GM12864 (cell line): Measurements from ENCODE around the gene PSMD13.
"Not testable (repeated sequence)": the region's sequence is repeated elsewhere in the genome, so short reads cannot be mapped to it uniquely, and the experiment has no call there.

Source experiments
- DNase-seq: peaks from one replicate; pipeline ENCODE4 v3.0.0-alpha.2; 2011; ENCODE audit warnings: low read depth
- H3K4me3 ChIP-seq: 2 replicates; pipeline ENCODE4 v1.5.1; 2011; ENCODE audit warnings: mild to moderate bottlenecking, low read depth, low read length, control low read depth
- TF ChIP-seq, protein P1 (sequence below): IDR thresholded peaks from 2 replicates; pipeline ENCODE4 v1.5.1; 2011; ENCODE audit warnings: low read depth, mild to moderate bottlenecking, moderate library complexity, low read length, control low read depth, inconsistent platforms; ENCODE audit errors: missing control alignments

Gene PSMD13

DNA sequence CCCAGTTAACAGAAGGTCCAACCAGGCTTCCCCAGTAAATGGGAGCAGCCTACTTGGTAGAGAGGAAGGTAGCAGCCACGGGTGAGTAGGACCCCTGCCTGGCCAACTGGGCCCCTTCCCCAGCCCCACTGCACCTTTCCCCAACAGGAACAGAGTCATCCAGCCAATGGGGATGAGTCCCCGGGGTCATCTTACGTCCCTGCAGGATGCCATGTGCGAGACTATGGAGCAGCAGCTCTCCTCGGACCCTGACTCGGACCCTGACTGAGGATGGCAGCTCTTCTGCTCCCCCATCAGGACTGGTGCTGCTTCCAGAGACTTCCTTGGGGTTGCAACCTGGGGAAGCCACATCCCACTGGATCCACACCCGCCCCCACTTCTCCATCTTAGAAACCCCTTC is 22.7 kb upstream of the PSMD13 start:
- TF ChIP-seq, protein P1, sequence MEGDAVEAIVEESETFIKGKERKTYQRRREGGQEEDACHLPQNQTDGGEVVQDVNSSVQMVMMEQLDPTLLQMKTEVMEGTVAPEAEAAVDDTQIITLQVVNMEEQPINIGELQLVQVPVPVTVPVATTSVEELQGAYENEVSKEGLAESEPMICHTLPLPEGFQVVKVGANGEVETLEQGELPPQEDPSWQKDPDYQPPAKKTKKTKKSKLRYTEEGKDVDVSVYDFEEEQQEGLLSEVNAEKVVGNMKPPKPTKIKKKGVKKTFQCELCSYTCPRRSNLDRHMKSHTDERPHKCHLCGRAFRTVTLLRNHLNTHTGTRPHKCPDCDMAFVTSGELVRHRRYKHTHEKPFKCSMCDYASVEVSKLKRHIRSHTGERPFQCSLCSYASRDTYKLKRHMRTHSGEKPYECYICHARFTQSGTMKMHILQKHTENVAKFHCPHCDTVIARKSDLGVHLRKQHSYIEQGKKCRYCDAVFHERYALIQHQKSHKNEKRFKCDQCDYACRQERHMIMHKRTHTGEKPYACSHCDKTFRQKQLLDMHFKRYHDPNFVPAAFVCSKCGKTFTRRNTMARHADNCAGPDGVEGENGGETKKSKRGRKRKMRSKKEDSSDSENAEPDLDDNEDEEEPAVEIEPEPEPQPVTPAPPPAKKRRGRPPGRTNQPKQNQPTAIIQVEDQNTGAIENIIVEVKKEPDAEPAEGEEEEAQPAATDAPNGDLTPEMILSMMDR = no peak
- DNase-seq = no peak
- no peak overlapping the region for H3K4me3 ChIP-seq

DNA sequence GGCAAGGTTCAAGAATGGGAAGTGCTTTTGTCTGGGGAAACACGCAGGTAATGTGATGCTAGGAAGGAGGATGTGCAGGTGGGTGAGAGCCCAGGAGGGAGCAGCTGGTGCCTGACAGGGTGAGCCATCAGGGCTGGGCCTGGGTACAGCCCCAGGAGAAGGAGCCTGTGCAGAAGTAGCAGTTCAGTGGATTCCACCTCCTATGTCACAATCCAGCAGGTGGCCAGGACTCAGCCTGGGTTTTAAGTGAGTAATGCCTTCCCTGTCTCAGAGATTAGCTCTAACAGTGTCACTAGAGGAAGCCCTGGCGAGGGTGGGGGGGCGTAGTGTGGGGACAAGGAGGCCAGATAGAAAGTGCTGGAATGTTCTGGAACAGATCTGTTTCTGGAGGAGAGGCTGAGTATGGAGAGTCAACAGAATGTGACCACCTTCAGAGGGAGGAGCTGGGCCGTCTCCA is 21.2 kb upstream of the PSMD13 start:
- TF ChIP-seq, protein P1 = no peak
- no peak for DNase-seq
- H3K4me3 ChIP-seq = no peak overlapping the region

DNA sequence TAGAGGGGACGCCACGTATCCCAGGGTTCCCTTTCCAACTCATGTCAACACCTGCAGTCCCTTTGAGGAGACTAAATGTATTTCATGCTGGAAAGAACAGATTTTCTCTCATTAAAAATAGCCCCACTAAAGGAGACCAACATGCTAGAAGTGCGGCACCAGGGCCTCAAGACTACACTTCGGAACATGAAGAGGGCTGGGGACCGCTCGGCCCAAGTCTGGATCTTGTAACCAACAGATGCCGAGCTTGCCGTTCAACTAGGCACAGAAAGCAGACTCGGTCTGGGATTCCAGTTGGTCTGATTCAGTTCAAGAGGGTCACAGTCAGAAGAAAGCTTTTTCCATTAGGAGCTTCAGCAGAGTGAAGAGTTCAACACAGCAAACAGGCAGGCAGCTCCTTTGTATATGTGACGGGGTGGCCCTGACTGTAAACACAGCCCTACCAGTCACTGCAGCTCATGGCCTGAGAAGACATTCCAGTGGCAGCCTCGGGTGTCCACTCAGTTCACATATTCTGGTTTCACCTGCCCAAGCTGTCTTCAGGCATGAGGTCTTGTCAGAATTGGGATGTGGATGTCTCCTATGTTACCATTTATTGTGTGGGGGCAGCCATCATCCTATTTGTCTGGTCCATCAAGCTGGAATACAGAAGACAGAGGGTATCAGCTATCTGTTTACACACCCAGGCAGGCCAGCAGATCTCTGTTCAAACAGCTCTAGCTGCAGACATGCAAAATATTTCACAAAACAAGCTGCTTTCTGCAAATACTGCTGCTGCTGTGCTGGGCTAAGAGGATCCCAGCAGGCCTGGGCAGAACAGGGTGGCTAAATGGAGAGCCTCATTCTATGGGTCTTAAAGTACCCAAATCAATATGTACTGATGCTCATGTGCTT is 20.4 kb upstream of the PSMD13 start:
- DNase-seq = no peak
- TF ChIP-seq, protein P1 = no peak
- no peak overlapping the region for H3K4me3 ChIP-seq

DNA sequence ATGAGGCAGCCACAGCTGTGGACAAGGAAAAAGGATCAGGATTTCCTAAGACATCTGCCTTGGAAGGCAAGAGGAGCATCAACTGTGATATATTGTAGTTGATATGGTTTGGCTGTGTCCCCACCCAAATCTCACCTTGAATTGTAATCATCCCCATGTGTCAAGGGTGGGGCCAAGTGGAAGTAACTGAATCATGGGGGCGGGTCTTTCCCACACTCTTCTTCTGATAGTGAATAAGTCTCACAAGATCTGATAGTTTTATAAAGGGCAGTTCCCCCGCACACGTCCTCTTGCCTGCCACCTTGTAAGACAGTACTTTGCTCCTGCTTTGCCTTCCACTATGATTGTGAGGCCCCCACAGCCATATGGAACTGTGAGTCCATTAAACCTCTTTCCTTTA is 19.1 kb upstream of the PSMD13 start:
- no peak overlapping the region for H3K4me3 ChIP-seq
- TF ChIP-seq, protein P1 = no peak
- no peak for DNase-seq

DNA sequence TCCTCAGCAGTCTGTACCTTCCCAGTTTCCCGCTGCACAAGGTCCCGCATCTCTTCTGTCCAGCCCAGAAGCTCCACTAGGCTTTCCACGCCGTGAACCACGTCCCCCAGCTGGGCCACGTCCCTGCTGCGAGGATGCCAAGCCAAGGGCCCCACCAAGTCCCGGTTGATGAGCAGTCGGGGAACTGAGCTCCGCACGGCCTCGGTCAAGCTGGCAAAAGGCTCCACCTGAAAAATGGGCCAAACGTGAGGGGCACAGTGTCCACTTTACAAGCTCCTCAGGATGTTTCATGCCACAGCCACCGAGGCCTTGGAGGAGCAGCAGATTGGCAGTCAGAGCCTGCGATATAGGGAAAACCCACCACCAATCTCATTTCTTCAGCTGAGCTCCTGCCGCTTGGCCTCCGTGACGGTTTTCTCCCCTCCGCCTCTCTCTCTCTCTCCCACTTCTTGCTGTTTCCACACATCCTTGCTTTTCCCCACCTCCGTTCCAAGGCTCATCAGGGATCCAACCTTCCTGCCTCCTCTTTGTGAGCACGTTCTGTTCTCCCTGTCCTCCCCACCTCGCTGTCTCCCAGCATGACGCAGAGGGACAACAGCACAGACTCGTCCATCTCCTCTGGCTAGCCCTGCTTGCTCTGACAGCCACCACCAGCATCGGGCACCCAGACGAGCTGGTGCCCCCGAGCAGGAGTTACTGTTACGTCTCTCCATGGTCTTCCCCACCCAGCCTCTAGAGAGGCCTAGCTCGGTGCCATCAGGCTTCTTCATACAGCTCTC is 17.8 kb upstream of the PSMD13 start:
- TF ChIP-seq, protein P1 = no peak
- DNase-seq = no peak
- H3K4me3 ChIP-seq = no peak overlapping the region

DNA sequence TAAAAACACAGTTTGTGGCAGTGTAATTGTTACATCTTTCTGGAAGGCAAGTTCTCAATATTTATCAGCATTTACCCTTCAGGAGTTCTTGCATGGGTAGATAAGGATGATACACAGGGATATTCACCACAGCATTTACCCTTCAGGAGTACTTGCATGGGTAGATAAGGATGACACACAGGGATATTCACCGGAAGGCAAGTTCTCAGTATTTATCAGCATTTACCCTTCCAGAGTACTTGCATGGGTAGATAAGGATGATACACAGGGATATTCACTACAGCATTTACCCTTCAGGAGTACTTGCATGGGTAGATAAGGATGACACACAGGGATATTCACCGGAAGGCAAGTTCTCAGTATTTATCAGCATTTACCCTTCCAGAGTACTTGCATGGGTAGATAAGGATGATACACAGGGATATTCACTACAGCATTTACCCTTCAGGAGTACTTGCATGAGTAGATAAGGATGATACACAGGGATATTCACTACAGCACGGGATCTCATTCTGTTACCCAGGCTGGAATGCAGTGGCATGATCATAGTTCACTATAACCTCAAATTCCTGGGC is 16.0 kb upstream of the PSMD13 start:
- not testable (repeated sequence) for H3K4me3 ChIP-seq, DNase-seq

DNA sequence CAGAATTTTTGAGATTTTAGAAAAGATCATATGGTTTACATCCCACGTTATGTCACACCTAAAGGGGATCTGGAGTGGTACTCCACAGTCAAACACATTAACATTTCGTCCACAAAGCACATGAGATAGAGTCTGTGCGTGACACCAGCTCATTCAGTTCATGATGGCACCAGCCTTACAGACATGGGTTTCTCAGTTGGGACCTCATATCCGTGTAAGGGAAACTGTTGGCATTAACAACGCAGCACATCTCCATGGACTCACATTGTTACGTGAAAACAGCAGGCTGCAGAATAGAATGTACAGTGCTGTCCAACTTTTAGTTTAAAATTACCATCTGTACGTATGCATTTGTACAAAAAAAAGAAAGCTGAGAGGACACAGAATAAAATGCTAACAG is 15.2 kb upstream of the PSMD13 start:
- no peak overlapping the region for H3K4me3 ChIP-seq
- DNase-seq = no peak
- TF ChIP-seq, protein P1 = no peak
